GM12878 (cell line): Measurements from ENCODE around the gene TMX3. TPM values are rescaled to one million over a fixed set of nuclear protein-coding genes. Genes with fewer than 3 reads are reported as not detected.

Source experiments
- ATAC-seq: fragments of 200-7000 bp; cut with Tn5 transposase; 3 replicates; pipeline ENCODE4 v1.9.1; 2020; ENCODE audit warnings: mild to moderate bottlenecking, moderate library complexity
- BruUV-seq: library from RNA; stranded (reverse); fragments of 400-500 nt; replicated peaks from 2 replicates; lab custom pipeline; 2021; lab: Mats Ljungman, UMichigan
- CTCF ChIA-PET: fragments of 300-600 bp; sonication (Branson Sonifier 250); formaldehyde crosslinking; extraction: SDS; loops from one replicate; lab custom pipeline; 2021; ENCODE audit warnings: inconsistent platforms; lab: Yijun Ruan, JAX
- POLR2A ChIA-PET: fragments of 350-600 bp; formaldehyde crosslinking; extraction: SDS; loops from one replicate; lab custom pipeline; 2021; ENCODE audit warnings: inconsistent platforms; lab: Charles Lee
- RAD21 ChIA-PET: fragments of 300-600 bp; sonication (Branson Sonifier 250); formaldehyde crosslinking; loops from one replicate; lab custom pipeline; 2023; ENCODE audit warnings: antibody characterized with exemption; ENCODE audit not compliant: unreplicated experiment; lab: Charles Lee
- SMC1A ChIA-PET: fragments of 300-600 bp; sonication (Branson Sonifier 250); formaldehyde crosslinking; loops from one replicate; lab custom pipeline; 2023; ENCODE audit not compliant: unreplicated experiment, uncharacterized antibody; lab: Charles Lee
- DNase-seq: peaks from one replicate; pipeline ENCODE4 v3.0.0-alpha.2; 2011; ENCODE audit warnings: low read depth, low spot score
- FAIRE-seq: peaks from 3 replicates; lab custom pipeline; 2011; peaks lifted over from hg19 to GRCh38; lab: Jason Lieb, UNC
- H2AFZ ChIP-seq: 2 replicates; pipeline ENCODE4 v1.6.0; 2011; ENCODE audit warnings: low read depth, low read length, control low read depth; ENCODE audit not compliant: control insufficient read depth
- H3K27ac ChIP-seq: 2 replicates; pipeline ENCODE4 v1.5.1; 2011; ENCODE audit warnings: control low read depth; ENCODE audit not compliant: control insufficient read depth, insufficient read depth
- H3K27me3 ChIP-seq, 2 experiments: replicated peaks in 1 of 2; 2 replicates each; pipeline versions ENCODE4 v1.6.0 to v1.6.1; 2011; ENCODE audit warnings: low read length in 1 of 2; ENCODE audit not compliant: control insufficient read depth in 2 of 2, insufficient read depth in 2 of 2
- H3K36me3 ChIP-seq, 2 experiments: 2 replicates each; pipeline ENCODE4 v1.5.1; 2011; ENCODE audit warnings: low read length in 1 of 2; ENCODE audit not compliant: control insufficient read depth in 2 of 2, insufficient read depth in 2 of 2
- H3K4me1 ChIP-seq: 2 replicates; pipeline ENCODE4 v1.6.1; 2011; ENCODE audit warnings: mild to moderate bottlenecking, low read length, moderate library complexity, mixed read lengths; ENCODE audit not compliant: control insufficient read depth, insufficient read depth
- H3K4me2 ChIP-seq: 2 replicates; pipeline ENCODE4 v1.6.0; 2011; ENCODE audit warnings: control low read depth; ENCODE audit not compliant: control insufficient read depth, insufficient read depth
- H3K4me3 ChIP-seq: fragments of 200-600 bp; sonication (generic); 2 replicates; pipeline ENCODE4 v1.5.1; 2016
- H3K79me2 ChIP-seq: 2 replicates; pipeline ENCODE4 v1.6.0; 2011; ENCODE audit warnings: low read length; ENCODE audit not compliant: control insufficient read depth, insufficient read depth
- H3K9ac ChIP-seq: 2 replicates; pipeline ENCODE4 v1.8.0; 2011; ENCODE audit warnings: low read length, control low read depth, mixed read lengths; ENCODE audit not compliant: control insufficient read depth, insufficient read depth
- H3K9me3 ChIP-seq: replicated peaks from 3 replicates; pipeline ENCODE4 v1.5.1; 2011; ENCODE audit warnings: mild to moderate bottlenecking, low read length; ENCODE audit not compliant: control insufficient read depth, insufficient read depth
- H4K20me1 ChIP-seq: 2 replicates; pipeline ENCODE4 v1.6.0; 2011; ENCODE audit not compliant: control insufficient read depth, insufficient read depth
- BACH1 ChIP-seq: fragments of 450-650 bp; IDR thresholded peaks from 2 replicates; pipeline ENCODE4 v1.6.1; 2017; ENCODE audit warnings: mild to moderate bottlenecking, borderline replicate concordance
- BMI1 ChIP-seq: fragments of 450-650 bp; IDR thresholded peaks from 2 replicates; pipeline ENCODE4 v1.6.1; 2016; ENCODE audit warnings: mild to moderate bottlenecking, moderate library complexity, borderline replicate concordance
- CBX3 ChIP-seq: fragments of 200-600 bp; sonication (generic); IDR thresholded peaks from 2 replicates; pipeline ENCODE4 v1.6.1; 2016; ENCODE audit warnings: low read depth, borderline replicate concordance
- CUX1 ChIP-seq: IDR thresholded peaks from 2 replicates; pipeline ENCODE4 v1.6.1; 2012; ENCODE audit warnings: improper control_type of control experiment, low read depth, low read length; ENCODE audit not compliant: insufficient replicate concordance
- HCFC1 ChIP-seq: fragments of 150-350 bp; IDR thresholded peaks from 2 replicates; pipeline ENCODE4 v1.6.1; 2014; ENCODE audit warnings: low read length
- HDAC2 ChIP-seq: fragments of 200-600 bp; sonication (generic); IDR thresholded peaks from 2 replicates; pipeline ENCODE4 v1.6.1; 2017
- KDM1A ChIP-seq: fragments of 200-600 bp; sonication (generic); IDR thresholded peaks from 2 replicates; pipeline ENCODE4 v1.6.1; 2016; ENCODE audit warnings: borderline replicate concordance
- MTA3 ChIP-seq: IDR thresholded peaks from 2 replicates; pipeline ENCODE4 v1.6.1; 2012; ENCODE audit warnings: low read length, inconsistent platforms, borderline replicate concordance
- RCOR1 ChIP-seq: conservative IDR thresholded peaks from 2 replicates; pipeline ENCODE4 v1.6.1; 2012; ENCODE audit warnings: low read depth, low read length, improper control_type of control experiment
- RFX5 ChIP-seq: IDR thresholded peaks from 2 replicates; pipeline ENCODE4 v1.6.1; 2011; ENCODE audit warnings: low read depth, low read length, improper control_type of control experiment
- TCF7 ChIP-seq: IDR thresholded peaks from 2 replicates; pipeline ENCODE4 v1.6.1; 2014; ENCODE audit warnings: antibody characterized with exemption, borderline replicate concordance
- USF1 ChIP-seq: IDR thresholded peaks from 2 replicates; pipeline ENCODE4 v1.6.1; 2011; ENCODE audit warnings: borderline replicate concordance, low read depth, mild to moderate bottlenecking, moderate library complexity, mixed read lengths, low read length; ENCODE audit not compliant: insufficient read depth; ENCODE audit errors: extremely low read length
- USF2 ChIP-seq: IDR thresholded peaks from 2 replicates; pipeline ENCODE4 v1.6.1; 2011; ENCODE audit warnings: low read depth, low read length, improper control_type of control experiment, borderline replicate concordance
- ZBTB11 ChIP-seq: fragments of 450-650 bp; formaldehyde crosslinking; IDR thresholded peaks from 2 replicates; pipeline ENCODE4 v1.5.0; 2022; ENCODE audit warnings: mild to moderate bottlenecking, missing genetic modification characterization
- ZNF207 ChIP-seq: fragments of 450-650 bp; IDR thresholded peaks from 2 replicates; pipeline ENCODE4 v1.6.1; 2014; ENCODE audit warnings: antibody characterized with exemption, mild to moderate bottlenecking, borderline replicate concordance
- WGBS: methylation state at CpG from one replicate; pipeline ENCODE4 v1.1.6; 2016; ENCODE audit warnings: low lambda C conversion rate; ENCODE audit not compliant: insufficient replicate concordance, insufficient coverage; ENCODE audit errors: missing lambda C conversion rate; 5-methylcytosine and 5-hydroxymethylcytosine counted together
- in situ Hi-C: fragments of 300-500 bp; cut with MboI; formaldehyde crosslinking; loops from 9 replicates; pipeline ENCODE4 v1.14.3; 2018; ENCODE audit warnings: mixed read lengths
- intact Hi-C: fragments of 100-400 bp; cut with micrococcal nuclease; formaldehyde crosslinking; loops from one replicate; pipeline ENCODE4 v1.14.2; 2022; ENCODE audit not compliant: unreplicated experiment
- polyA plus RNA-seq, 11 experiments: library from polyadenylated mRNA; depleted of rRNA in 4 of 11; unstranded in 6 of 11; stranded (reverse) in 5 of 11; fragments of >200 nt; fragmentation: Nextera tagmentation in 4 of 11; fragmentation: Illumina TruSeq in 1 of 11; extraction: Ambion mirVana in 4 of 11; extraction: Trizol in 1 of 11; gene quantifications; 1 replicate in 1 of 11; 2 replicates in 10 of 11; pipeline versions ENCODE4 v1.2.1 to v1.2.3, GENCODE V29; 2011 to 2016; ENCODE audit warnings: inconsistent platforms in 2 of 11, missing spikeins in 2 of 11, low read depth in 1 of 11
- total RNA-seq, 4 experiments: library from RNA; depleted of rRNA in 3 of 4; stranded (reverse); fragments of >200 nt in 3 of 4; fragmentation: Illumina TruSeq in 1 of 4; extraction: Trizol in 1 of 4; gene quantifications; 2 replicates each; pipeline versions ENCODE4 v1.2.1 to v1.2.3, GENCODE V29; 2013 to 2021

The TMX3 gene
- total and polyA plus RNA-seq, 10 of the 15 experiments (the other 5 are each of a cell fraction or from before 2014, with no cell fraction given) = 14.2 to 85.6 (median 29.7) TPM

- peaks cover 0 to 17% of the 10 kb centered on the region in 2 experiments; a peak in 2 of 4 replicates for H3K36me3 ChIP-seq
- H2AFZ ChIP-seq = no peak overlapping the region
- no peaks in the 10 kb centered on the region for H4K20me1 ChIP-seq
- no peaks in the 10 kb centered on the region for H3K9me3 ChIP-seq
- H3K27me3 ChIP-seq = no peaks in the 10 kb centered on the region
- FAIRE-seq = no peak
- no peaks in the 10 kb centered on the region; the same call in 1 of the 2 replicates for H3K79me2 ChIP-seq
- in situ Hi-C loops (no loop called here), intact Hi-C loops (no loop called here)
- DNase-seq = no peak
- no peak overlapping the region for H3K4me3 ChIP-seq
- BruUV-seq = no TSS peak
- no peak overlapping the region for H3K27ac ChIP-seq
- SMC1A ChIA-PET = no interaction called here
- WGBS = 99% methylated on average over 4 of the region's 4 CpGs
- CTCF ChIA-PET = interaction anchor here (1.1 kb wide), 1 partner anchor 42 kb away, joined by 5 read pairs; no protein-coding TSS in a partner anchor
- no peak for ATAC-seq
- no peak overlapping the region for H3K9ac ChIP-seq
- POLR2A ChIA-PET = no interaction called here
- no peaks in the 10 kb centered on the region for H3K4me1 ChIP-seq
- H3K4me2 ChIP-seq = no peak overlapping the region
- RAD21 ChIA-PET = no interaction called here
- TF ChIP-seq HDAC2 (no peak), RFX5 (no peak), CBX3 (no peak), RCOR1 (no peak), USF2 (no peak), MTA3 (no peak), ZBTB11 (CRISPR knock-in tag) (no peak), BMI1 (no peak), USF1 (no peak), TCF7 (no peak), ZNF207 (no peak), BACH1 (no peak), KDM1A (no peak), HCFC1 (no peak), CUX1 (no peak)
Measured at GRCh38 chr18:68701353-68701752, 13.6 kb downstream of the TMX3 start.
